ENCODE results near the gene BMI1. TPM values are rescaled to one million over a fixed set of nuclear protein-coding genes. Genes with fewer than 3 reads are reported as not detected.

The BMI1 gene
- total RNA-seq, 4 donors from 2014 or later: 47.7 to 77.0 (median 50.2) TPM

- TF ChIP-seq, protein P1, sequence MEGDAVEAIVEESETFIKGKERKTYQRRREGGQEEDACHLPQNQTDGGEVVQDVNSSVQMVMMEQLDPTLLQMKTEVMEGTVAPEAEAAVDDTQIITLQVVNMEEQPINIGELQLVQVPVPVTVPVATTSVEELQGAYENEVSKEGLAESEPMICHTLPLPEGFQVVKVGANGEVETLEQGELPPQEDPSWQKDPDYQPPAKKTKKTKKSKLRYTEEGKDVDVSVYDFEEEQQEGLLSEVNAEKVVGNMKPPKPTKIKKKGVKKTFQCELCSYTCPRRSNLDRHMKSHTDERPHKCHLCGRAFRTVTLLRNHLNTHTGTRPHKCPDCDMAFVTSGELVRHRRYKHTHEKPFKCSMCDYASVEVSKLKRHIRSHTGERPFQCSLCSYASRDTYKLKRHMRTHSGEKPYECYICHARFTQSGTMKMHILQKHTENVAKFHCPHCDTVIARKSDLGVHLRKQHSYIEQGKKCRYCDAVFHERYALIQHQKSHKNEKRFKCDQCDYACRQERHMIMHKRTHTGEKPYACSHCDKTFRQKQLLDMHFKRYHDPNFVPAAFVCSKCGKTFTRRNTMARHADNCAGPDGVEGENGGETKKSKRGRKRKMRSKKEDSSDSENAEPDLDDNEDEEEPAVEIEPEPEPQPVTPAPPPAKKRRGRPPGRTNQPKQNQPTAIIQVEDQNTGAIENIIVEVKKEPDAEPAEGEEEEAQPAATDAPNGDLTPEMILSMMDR (IDR thresholded peaks at IDR 0.05; ENCODE audit: low read depth): no peak
Observed at GRCh38 chr10:22324893-22325271, 4.0 kb downstream of the BMI1 start.

DNA sequence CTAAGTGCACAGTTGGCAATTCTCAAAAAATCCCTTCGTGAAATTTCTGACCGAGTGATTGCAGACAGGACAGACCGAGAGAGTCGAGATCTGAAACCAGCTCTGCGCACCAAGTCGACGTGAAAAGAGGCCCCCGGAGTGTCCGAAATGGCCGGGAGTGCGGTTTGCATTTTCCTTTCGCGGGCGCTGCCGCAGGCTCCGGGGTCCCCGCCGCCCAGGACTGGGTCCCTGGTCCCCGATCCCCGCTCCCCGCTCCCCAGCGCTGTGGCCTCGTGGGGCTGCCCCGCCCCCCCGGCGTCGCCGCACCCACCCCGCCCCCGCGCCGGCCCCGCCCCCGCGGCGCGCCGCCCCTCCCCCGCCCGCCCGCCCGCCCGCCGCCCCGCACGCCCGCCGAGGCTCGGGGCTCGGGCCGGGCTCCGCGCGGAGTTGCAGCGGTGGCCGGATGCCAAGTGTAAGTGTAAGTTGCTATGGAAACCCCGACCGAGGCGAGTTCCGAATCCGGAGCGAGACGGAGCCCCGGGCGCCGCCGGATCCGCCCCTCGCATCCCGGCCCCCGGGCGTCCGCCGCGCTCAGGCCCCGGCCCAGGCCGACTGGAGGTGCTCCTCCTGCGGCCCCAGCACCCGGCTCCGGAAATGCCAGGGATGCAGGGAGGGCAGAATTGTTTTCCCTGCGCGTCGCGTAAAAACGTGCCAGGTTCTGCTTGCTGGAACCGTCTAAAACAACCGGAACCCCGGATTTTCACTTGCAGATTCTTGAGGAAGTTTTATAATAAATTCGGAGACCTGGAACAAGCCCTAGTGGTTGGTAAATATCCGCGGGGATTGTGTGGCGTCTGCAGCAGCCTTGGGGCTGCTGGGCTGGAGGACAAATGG, 4.6 kb downstream of the BMI1 start:
- TF ChIP-seq, protein P1 (IDR thresholded peaks at IDR 0.05; ENCODE audit: low read depth): no peak

DNA sequence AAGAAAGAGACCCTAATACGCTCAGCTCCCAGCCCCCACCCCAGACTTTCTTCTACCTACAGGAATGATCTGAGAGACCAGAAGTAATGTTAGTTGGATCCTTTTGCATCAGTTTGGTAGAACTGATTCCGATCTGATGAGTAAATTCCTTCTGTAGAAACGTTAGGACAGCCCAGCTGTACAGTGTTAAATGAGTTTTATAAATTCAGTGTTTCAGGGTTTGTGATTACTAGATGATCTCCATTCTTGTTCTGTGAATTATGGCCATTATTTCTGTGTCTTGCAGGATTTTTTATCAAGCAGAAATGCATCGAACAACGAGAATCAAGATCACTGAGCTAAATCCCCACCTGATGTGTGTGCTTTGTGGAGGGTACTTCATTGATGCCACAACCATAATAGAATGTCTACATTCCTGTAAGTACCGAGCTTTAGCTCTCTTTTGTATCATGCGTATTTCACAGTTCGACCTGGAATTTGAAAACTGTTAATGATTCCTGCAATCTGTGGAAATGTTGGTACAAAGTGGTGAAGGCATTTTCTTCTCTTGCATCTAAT, 5.3 kb downstream of the BMI1 start:
- TF ChIP-seq, protein P1 (IDR thresholded peaks at IDR 0.05; ENCODE audit: low read depth): no peak

- TF ChIP-seq, protein P1 (IDR thresholded peaks at IDR 0.05; ENCODE audit: low read depth): no peak
Observed at GRCh38 chr10:22329150-22329549, 8.3 kb downstream of the BMI1 start.

DNA sequence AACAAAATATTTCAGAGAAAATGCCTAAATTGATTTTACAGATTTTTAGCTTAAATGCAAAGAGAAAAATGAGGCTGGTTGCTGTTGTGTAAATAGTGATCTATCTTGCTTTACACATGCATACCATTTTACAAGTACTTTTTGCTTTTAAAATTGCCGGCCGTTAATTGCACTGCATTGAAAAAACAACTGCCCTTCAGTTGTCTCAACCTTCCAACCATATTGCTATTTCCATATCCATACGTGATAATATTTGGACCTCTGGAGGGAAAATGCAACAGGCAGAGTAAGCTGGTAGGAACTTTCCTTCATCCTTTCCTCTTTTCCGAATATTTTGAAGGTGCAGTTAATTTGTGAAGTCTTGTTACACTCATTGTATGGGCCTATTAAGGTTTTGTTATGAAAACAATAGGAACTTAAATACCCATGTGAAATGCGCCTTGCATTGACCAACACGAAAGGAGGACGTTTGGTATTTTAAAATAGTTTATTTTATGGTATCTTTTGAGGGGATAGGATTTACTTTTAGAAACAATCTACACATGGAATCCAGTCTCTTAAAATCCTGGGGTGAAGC, 11.3 kb downstream of the BMI1 start:
- TF ChIP-seq, protein P1 (IDR thresholded peaks at IDR 0.05; ENCODE audit: low read depth): no peak

GRCh38 chr10:22333167-22333974, 12.5 kb downstream of the BMI1 start:
- TF ChIP-seq, protein P1 (IDR thresholded peaks at IDR 0.05; ENCODE audit: low read depth): no peak

DNA sequence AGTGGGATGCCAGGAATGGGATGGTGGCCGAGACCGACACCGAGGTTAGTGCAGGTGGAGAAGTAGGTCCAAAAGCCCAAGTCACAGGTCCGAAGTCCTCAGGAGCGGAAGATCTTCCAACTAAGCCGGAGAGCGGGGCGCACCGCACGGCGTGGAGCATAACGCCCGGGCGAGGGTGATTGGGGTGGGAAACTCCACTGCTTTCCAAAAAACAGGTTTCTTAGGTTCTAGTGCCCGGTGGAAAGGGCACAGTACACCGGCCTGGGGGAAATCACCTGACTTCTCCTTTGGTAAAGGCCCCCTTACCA, 13.0 kb downstream of the BMI1 start:
- TF ChIP-seq, protein P1 (IDR thresholded peaks at IDR 0.05; ENCODE audit: low read depth): no peak
